ENCODE data around the gene SF3B6. TPM values are rescaled to one million over a fixed set of nuclear protein-coding genes. Genes with fewer than 3 reads are reported as not detected.

The SF3B6 gene
- polyA plus RNA-seq, 3 donors, result 67.6 to 172 (median 146) TPM

- H3K9ac ChIP-seq (ENCODE audit: insufficient read depth, low read length, poor library complexity, severe bottlenecking), result no peak overlapping the region
- intact Hi-C loops (cut with micrococcal nuclease), result no loop called here
- H3K79me2 ChIP-seq (ENCODE audit: insufficient read depth, low read length), result no peaks in the 10 kb centered on the region
- no peak for DNase-seq
- H3K4me3 ChIP-seq (replicated peaks in 1 of 3; ENCODE audit: low read depth in 2 of 3, low read length in 3 of 3), result no peak overlapping the region
- peaks cover 22 to 30% of the 10 kb centered on the region in 2 donors for H3K36me3 Mint-ChIP-seq
- H3K27ac Mint-ChIP-seq, result no peak overlapping the region
- H3K27ac ChIP-seq (ENCODE audit: low read depth in 1 of 2, low read length in 2 of 2), result no peak overlapping the region
- no peaks in the 10 kb centered on the region for H3K9me3 Mint-ChIP-seq
- no peaks in the 10 kb centered on the region for H3K4me1 ChIP-seq (ENCODE audit: control insufficient read depth in 1 of 2, insufficient read depth in 2 of 2, low read length in 2 of 2)
- peaks cover 0 to 3% (median 2%) of the 10 kb centered on the region in 3 donors for H3K27me3 Mint-ChIP-seq (ENCODE audit: low read depth in 3 of 3)
- no peaks in the 10 kb centered on the region for H3K9me3 ChIP-seq (replicated peaks in 1 of 2; ENCODE audit: control insufficient read depth in 1 of 2, insufficient read depth in 1 of 2, low read length in 2 of 2)
- H3K36me3 ChIP-seq (replicated peaks in 1 of 2; ENCODE audit: control insufficient read depth in 1 of 2, insufficient read depth in 2 of 2, low read length in 2 of 2), result peaks cover 9 to 10% of the 10 kb centered on the region in 2 donors
- no peaks in the 10 kb centered on the region for H3K27me3 ChIP-seq (ENCODE audit: control insufficient read depth in 2 of 2, insufficient read depth in 2 of 2, low read length in 2 of 2)
- no peaks in the 10 kb centered on the region for H4K20me1 ChIP-seq (ENCODE audit: insufficient read depth, low read length)
- H2AFZ ChIP-seq (ENCODE audit: insufficient read depth, low read depth, low read length, poor library complexity, severe bottlenecking), result no peak overlapping the region
- H3K4me1 Mint-ChIP-seq, result no peaks in the 10 kb centered on the region
- no peak overlapping the region for H3K4me3 Mint-ChIP-seq
- no peak overlapping the region for H3K4me2 ChIP-seq (replicated peaks; ENCODE audit: extremely low read depth, low read length, poor library complexity, severe bottlenecking)
- no peak for TF ChIP-seq CTCF (IDR thresholded peaks at IDR 0.05)
- 98% methylated on average over 14 of the region's 14 CpGs for WGBS (ENCODE audit: insufficient coverage)
Measured at GRCh38 chr2:24022324-24022974, 53.7 kb downstream of the SF3B6 start.

- intact Hi-C loops (cut with micrococcal nuclease), result no loop called here
- peak in 1 of 3 donors; percentile 4 for DNase-seq
- no peak overlapping the region for H3K4me2 ChIP-seq (replicated peaks; ENCODE audit: extremely low read depth, low read length, poor library complexity, severe bottlenecking)
- no peaks in the 10 kb centered on the region for H3K79me2 ChIP-seq (ENCODE audit: insufficient read depth, low read length)
- no peaks in the 10 kb centered on the region for H3K4me1 Mint-ChIP-seq
- no peaks in the 10 kb centered on the region for H3K9me3 ChIP-seq (replicated peaks in 1 of 2; ENCODE audit: control insufficient read depth in 1 of 2, insufficient read depth in 1 of 2, low read length in 2 of 2)
- no peak overlapping the region for H2AFZ ChIP-seq (ENCODE audit: insufficient read depth, low read depth, low read length, poor library complexity, severe bottlenecking)
- H3K9me3 Mint-ChIP-seq, result no peaks in the 10 kb centered on the region
- H3K27ac ChIP-seq (ENCODE audit: low read depth in 1 of 2, low read length in 2 of 2), result no peak overlapping the region
- H3K27ac Mint-ChIP-seq, result no peak overlapping the region
- H3K27me3 Mint-ChIP-seq (ENCODE audit: low read depth in 3 of 3), result peaks cover 0 to 3% (median 2%) of the 10 kb centered on the region in 3 donors
- no peak for TF ChIP-seq CTCF (IDR thresholded peaks at IDR 0.05)
- H3K36me3 ChIP-seq (replicated peaks in 1 of 2; ENCODE audit: control insufficient read depth in 1 of 2, insufficient read depth in 2 of 2, low read length in 2 of 2), result peaks cover 4 to 9% of the 10 kb centered on the region in 2 donors
- H3K36me3 Mint-ChIP-seq, result peaks cover 20 to 24% of the 10 kb centered on the region in 2 donors
- H3K9ac ChIP-seq (ENCODE audit: insufficient read depth, low read length, poor library complexity, severe bottlenecking), result no peak overlapping the region
- no peak overlapping the region for H3K4me3 ChIP-seq (replicated peaks in 1 of 3; ENCODE audit: low read depth in 2 of 3, low read length in 3 of 3)
- no peaks in the 10 kb centered on the region for H4K20me1 ChIP-seq (ENCODE audit: insufficient read depth, low read length)
- H3K4me3 Mint-ChIP-seq, result no peak overlapping the region
- WGBS (ENCODE audit: insufficient coverage), result 94% methylated on average over 14 of the region's 19 CpGs
- H3K4me1 ChIP-seq (ENCODE audit: control insufficient read depth in 1 of 2, insufficient read depth in 2 of 2, low read length in 2 of 2), result no peaks in the 10 kb centered on the region
- H3K27me3 ChIP-seq (ENCODE audit: control insufficient read depth in 2 of 2, insufficient read depth in 2 of 2, low read length in 2 of 2), result no peaks in the 10 kb centered on the region
Measured at GRCh38 chr2:24021122-24021998, 54.8 kb downstream of the SF3B6 start.
